ENCODE data around the gene KCNQ5. TPM values are rescaled to one million over a fixed set of nuclear protein-coding genes. Genes with fewer than 3 reads are reported as not detected.

KCNQ5 gene
- total RNA-seq, 1 donor from 2014 or later: 0.08 TPM

DNA sequence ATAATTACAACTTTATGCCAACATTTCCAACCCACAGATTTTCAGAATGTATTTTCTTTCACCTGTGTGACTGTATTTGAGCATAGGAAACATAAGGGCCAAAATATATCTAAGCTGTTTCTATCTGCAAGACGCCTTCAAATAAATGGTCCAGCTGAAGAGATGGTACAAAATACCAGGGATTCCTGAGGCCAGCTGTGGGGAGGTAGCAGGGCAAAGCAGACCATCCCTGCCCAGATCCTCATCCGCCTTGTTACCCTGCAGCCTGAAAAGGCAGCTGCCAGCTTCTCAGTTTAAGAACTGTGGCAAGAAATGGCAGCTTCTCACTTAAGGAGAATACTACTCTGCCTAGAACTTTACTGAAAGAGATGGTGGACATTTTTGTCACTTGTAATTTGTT lies 460.1 kb downstream of the KCNQ5 start:
- no peaks in the 10 kb centered on the region for H3K4me1 Mint-ChIP-seq (ENCODE audit: unreplicated experiment)
- no peak for DNase-seq (ENCODE audit: low spot score)
- no peaks in the 10 kb centered on the region for H3K9me3 Mint-ChIP-seq (ENCODE audit: unreplicated experiment)
- TF ChIP-seq, protein P1, sequence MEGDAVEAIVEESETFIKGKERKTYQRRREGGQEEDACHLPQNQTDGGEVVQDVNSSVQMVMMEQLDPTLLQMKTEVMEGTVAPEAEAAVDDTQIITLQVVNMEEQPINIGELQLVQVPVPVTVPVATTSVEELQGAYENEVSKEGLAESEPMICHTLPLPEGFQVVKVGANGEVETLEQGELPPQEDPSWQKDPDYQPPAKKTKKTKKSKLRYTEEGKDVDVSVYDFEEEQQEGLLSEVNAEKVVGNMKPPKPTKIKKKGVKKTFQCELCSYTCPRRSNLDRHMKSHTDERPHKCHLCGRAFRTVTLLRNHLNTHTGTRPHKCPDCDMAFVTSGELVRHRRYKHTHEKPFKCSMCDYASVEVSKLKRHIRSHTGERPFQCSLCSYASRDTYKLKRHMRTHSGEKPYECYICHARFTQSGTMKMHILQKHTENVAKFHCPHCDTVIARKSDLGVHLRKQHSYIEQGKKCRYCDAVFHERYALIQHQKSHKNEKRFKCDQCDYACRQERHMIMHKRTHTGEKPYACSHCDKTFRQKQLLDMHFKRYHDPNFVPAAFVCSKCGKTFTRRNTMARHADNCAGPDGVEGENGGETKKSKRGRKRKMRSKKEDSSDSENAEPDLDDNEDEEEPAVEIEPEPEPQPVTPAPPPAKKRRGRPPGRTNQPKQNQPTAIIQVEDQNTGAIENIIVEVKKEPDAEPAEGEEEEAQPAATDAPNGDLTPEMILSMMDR (IDR thresholded peaks at IDR 0.05; ENCODE audit: unreplicated experiment): no peak
- no peak overlapping the region for H3K27ac Mint-ChIP-seq (ENCODE audit: unreplicated experiment)
- H3K36me3 Mint-ChIP-seq (ENCODE audit: low read depth, unreplicated experiment): no peaks in the 10 kb centered on the region
- peaks cover 2% of the 10 kb centered on the region for H3K27me3 Mint-ChIP-seq (ENCODE audit: unreplicated experiment)
- H3K4me3 Mint-ChIP-seq (ENCODE audit: unreplicated experiment): no peak overlapping the region

DNA sequence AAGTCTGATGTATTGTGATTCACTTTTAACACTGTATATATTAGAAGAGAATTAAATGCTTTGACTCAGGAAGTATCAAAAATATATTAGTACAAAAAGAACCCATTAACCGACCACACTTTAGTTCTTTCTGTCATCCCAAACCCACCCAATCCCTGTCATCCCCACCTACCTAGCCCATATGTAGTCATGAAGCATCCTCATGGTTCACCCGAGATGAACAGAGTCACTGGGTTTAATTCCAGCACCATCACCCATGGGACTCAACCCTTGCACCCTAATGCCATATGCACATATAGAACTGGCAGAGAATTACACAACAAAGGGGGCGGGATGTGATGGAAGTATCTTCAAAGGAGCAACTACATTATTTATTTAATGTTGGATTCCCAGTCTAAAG lies 462.0 kb downstream of the KCNQ5 start:
- Mint-ChIP-seq H3K4me3 (ENCODE audit: unreplicated experiment) (no peak overlapping the region), H3K9me3 (ENCODE audit: unreplicated experiment) (no peaks in the 10 kb centered on the region), H3K4me1 (ENCODE audit: unreplicated experiment) (no peaks in the 10 kb centered on the region), H3K27me3 (ENCODE audit: unreplicated experiment) (peaks cover 4% of the 10 kb centered on the region), H3K27ac (ENCODE audit: unreplicated experiment) (no peak overlapping the region), H3K36me3 (ENCODE audit: low read depth, unreplicated experiment) (no peaks in the 10 kb centered on the region)
- DNase-seq (ENCODE audit: low spot score): no peak
- TF ChIP-seq, protein P1 (IDR thresholded peaks at IDR 0.05; ENCODE audit: unreplicated experiment): no peak

GRCh38 chr6:73085443-73085871 lies 463.6 kb downstream of the KCNQ5 start:
- Mint-ChIP-seq H3K9me3 (ENCODE audit: unreplicated experiment) (no peaks in the 10 kb centered on the region), H3K36me3 (ENCODE audit: low read depth, unreplicated experiment) (no peaks in the 10 kb centered on the region), H3K27ac (ENCODE audit: unreplicated experiment) (no peak overlapping the region), H3K27me3 (ENCODE audit: unreplicated experiment) (peaks cover 4% of the 10 kb centered on the region), H3K4me1 (ENCODE audit: unreplicated experiment) (no peaks in the 10 kb centered on the region), H3K4me3 (ENCODE audit: unreplicated experiment) (no peak overlapping the region)
- TF ChIP-seq, protein P1 (IDR thresholded peaks at IDR 0.05; ENCODE audit: unreplicated experiment): no peak
- DNase-seq (ENCODE audit: low spot score): no peak

DNA sequence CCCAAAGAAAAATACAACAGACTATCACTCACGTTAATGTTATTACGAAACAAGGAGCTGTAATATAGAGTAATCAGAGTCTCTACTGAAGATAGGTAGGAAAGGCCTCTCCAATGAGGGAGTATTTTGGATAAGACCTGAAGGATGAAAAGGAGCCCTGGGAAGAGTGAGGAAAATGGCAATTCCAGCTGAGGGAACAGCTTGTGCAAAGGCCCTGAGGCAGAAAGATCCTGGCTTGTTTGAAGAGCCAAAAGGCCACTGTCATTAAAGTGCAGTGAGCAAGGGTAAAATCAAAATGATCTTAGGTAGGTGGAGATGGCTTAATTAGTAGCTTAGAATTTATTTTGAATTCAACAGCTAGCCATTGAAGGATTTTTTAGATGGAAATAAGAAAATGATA lies 464.9 kb downstream of the KCNQ5 start:
- H3K4me3 Mint-ChIP-seq (ENCODE audit: unreplicated experiment): no peak overlapping the region
- TF ChIP-seq, protein P1 (IDR thresholded peaks at IDR 0.05; ENCODE audit: unreplicated experiment): no peak

GRCh38 chr6:73088138-73088813 lies 466.4 kb downstream of the KCNQ5 start:
- H3K9me3 Mint-ChIP-seq (ENCODE audit: unreplicated experiment): no peaks in the 10 kb centered on the region
- no peaks in the 10 kb centered on the region for H3K4me1 Mint-ChIP-seq (ENCODE audit: unreplicated experiment)
- no peaks in the 10 kb centered on the region for H3K36me3 Mint-ChIP-seq (ENCODE audit: low read depth, unreplicated experiment)
- peaks cover 4% of the 10 kb centered on the region for H3K27me3 Mint-ChIP-seq (ENCODE audit: unreplicated experiment)
- TF ChIP-seq, protein P1 (IDR thresholded peaks at IDR 0.05; ENCODE audit: unreplicated experiment): no peak
- no peak overlapping the region for H3K4me3 Mint-ChIP-seq (ENCODE audit: unreplicated experiment)
- no peak for DNase-seq (ENCODE audit: low spot score)
- no peak overlapping the region for H3K27ac Mint-ChIP-seq (ENCODE audit: unreplicated experiment)

More for the DNA sequence above, 464.9 kb downstream of the KCNQ5 start:
- Mint-ChIP-seq H3K36me3 (ENCODE audit: low read depth, unreplicated experiment) (no peaks in the 10 kb centered on the region), H3K27ac (ENCODE audit: unreplicated experiment) (no peak overlapping the region), H3K4me1 (ENCODE audit: unreplicated experiment) (no peaks in the 10 kb centered on the region), H3K27me3 (ENCODE audit: unreplicated experiment) (peaks cover 4% of the 10 kb centered on the region), H3K9me3 (ENCODE audit: unreplicated experiment) (no peaks in the 10 kb centered on the region)
- no peak for DNase-seq (ENCODE audit: low spot score)

All from endothelial cell (in vitro differentiated cells).